Measurements from ENCODE around the gene CCNG2. TPM values are rescaled to one million over a fixed set of nuclear protein-coding genes. Genes with fewer than 3 reads are reported as not detected.

CCNG2 gene
- total and polyA plus RNA-seq, 11 donors = 2.4 to 18.7 (median 5.7) TPM

- H3K36me3 ChIP-seq = no peaks in the 10 kb centered on the region
- no peak for TF ChIP-seq POLR2A (IDR thresholded peaks at IDR 0.05)
- no peak for TF ChIP-seq CTCF (IDR thresholded peaks at IDR 0.05)
- H3K27me3 ChIP-seq = no peaks in the 10 kb centered on the region
- intact Hi-C loops (cut with DNase I) = no loop called here
- H3K4me1 ChIP-seq = peaks cover 0 to 21% (median 0%) of the 10 kb centered on the region in 12 donors
- H3K4me3 ChIP-seq = no peak overlapping the region
- no peaks in the 10 kb centered on the region for H3K9me3 ChIP-seq
- no peak overlapping the region for H3K27ac ChIP-seq
- DNase-seq = no peak
- ATAC-seq = no peak
- WGBS, 4 donors = 76 to 82% (median 78%) methylated on average over 5 of the region's 5 CpGs
Observed at GRCh38 chr4:77147079-77147782, 9.8 kb upstream of the CCNG2 start.

GRCh38 chr4:77148078-77148477 is 8.9 kb upstream of the CCNG2 start:
- Histone ChIP-seq H3K27ac (no peak overlapping the region), H3K4me3 (no peak overlapping the region), H3K36me3 (no peaks in the 10 kb centered on the region), H3K4me1 (peaks cover 0 to 21% (median 0%) of the 10 kb centered on the region in 12 donors), H3K9me3 (no peaks in the 10 kb centered on the region), H3K27me3 (no peaks in the 10 kb centered on the region)
- 92 to 96% (median 95%) methylated on average over 2 of the region's 2 CpGs for WGBS, 4 donors
- intact Hi-C loops (cut with DNase I) = no loop called here
- ATAC-seq = no peak
- TF ChIP-seq POLR2A (IDR thresholded peaks at IDR 0.05) = no peak
- no peak for TF ChIP-seq CTCF (IDR thresholded peaks at IDR 0.05)
- DNase-seq = no peak

GRCh38 chr4:77149789-77150188 is 7.2 kb upstream of the CCNG2 start:
- intact Hi-C loops (cut with DNase I) = no loop called here
- Histone ChIP-seq H3K9me3 (no peaks in the 10 kb centered on the region), H3K27ac (no peak overlapping the region), H3K4me1 (peaks cover 0 to 27% (median 0%) of the 10 kb centered on the region in 12 donors), H3K36me3 (no peaks in the 10 kb centered on the region), H3K4me3 (no peak overlapping the region), H3K27me3 (no peaks in the 10 kb centered on the region)
- ATAC-seq = no peak
- 83 to 98% (median 90%) methylated on average over 1 of the region's 1 CpG for WGBS, 4 donors
- no peak for DNase-seq
- TF ChIP-seq CTCF (IDR thresholded peaks at IDR 0.05) = no peak

DNA sequence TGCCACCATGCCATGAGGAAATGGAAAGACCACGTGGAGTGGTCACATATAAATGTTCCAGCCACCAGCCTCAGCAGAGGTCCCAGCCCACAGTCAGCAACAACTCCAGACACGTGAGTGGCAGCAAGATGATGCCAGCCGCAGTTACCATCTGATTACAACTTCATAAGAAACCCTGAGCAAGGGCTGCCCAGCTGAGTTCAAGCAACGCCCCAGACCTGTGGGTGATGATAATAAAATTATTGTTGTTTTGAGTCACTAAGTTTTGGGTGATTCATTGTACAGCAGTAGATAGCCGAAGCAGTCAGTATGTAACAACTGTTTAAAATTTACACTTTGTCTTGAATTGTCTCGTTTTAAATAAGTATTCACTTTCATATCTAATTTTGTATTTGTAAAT is 5.8 kb upstream of the CCNG2 start:
- no peaks in the 10 kb centered on the region for H3K36me3 ChIP-seq
- WGBS, 4 donors = 88 to 95% (median 92%) methylated on average over 6 of the region's 6 CpGs
- no peak overlapping the region for H3K27ac ChIP-seq
- ATAC-seq (no peak), DNase-seq (no peak)
- H3K27me3 ChIP-seq = no peaks in the 10 kb centered on the region
- intact Hi-C loops (cut with DNase I) = no loop called here
- no peak overlapping the region for H3K4me3 ChIP-seq
- no peaks in the 10 kb centered on the region for H3K9me3 ChIP-seq
- no peak for TF ChIP-seq CTCF (IDR thresholded peaks at IDR 0.05)
- TF ChIP-seq POLR2A (IDR thresholded peaks at IDR 0.05) = no peak
- peaks cover 0 to 27% (median 4%) of the 10 kb centered on the region in 12 donors for H3K4me1 ChIP-seq
